GM19025 (cell line): ENCODE data around the gene NR3C2.

Experiments used
- ATAC-seq: cut with Tn5 transposase; IDR thresholded peaks from one replicate; pipeline ENCODE4 v1.9.1; 2021; ENCODE audit warnings: mild to moderate bottlenecking, low read depth, moderate library complexity; ENCODE audit not compliant: unreplicated experiment

NR3C2 gene

DNA sequence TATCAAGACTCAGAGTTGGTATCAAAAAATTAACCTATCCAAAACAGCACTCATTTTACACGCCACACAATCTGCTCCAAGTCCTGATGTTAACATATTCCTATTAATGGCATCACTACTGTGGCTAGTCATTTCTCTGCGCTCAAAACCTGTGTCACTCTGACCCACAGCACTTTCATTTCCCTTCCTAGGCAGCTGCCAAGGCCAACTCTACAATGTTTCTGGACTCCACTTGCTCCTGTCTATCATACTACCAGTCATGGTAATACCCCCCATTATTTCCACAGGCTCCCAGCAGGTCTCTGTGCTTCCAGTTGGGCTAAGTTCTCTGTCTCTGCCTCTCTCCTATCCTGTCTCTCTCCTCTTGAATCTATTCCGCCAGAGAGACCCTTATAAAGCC is 323.6 kb downstream of the NR3C2 start:
- ATAC-seq, result no peak

GRCh38 chr4:148118179-148118578 is 324.0 kb downstream of the NR3C2 start:
- ATAC-seq, result no peak

DNA sequence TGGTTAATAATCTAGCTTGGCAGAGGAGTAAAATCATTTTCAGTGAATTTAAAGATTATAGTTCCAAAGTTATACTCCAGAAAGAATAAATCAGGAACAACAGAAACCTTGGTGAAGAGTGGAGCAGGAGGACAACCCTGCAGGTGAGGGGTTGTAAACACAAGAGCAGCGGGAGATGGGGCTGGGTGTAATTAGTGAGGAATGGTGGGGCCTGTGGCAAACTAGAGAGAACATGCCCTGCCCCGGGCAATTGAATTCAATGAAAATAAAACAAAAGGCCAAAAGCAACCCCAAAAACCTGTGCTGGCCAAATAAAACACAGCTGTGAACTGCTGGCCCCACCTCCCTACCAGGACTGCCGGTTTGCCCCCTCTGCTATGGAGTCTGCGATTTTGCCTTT is 325.2 kb downstream of the NR3C2 start:
- ATAC-seq, result no peak

- ATAC-seq, result no peak
These were observed 325.9 kb downstream of the NR3C2 start for GRCh38 chr4:148116264-148116663.

DNA sequence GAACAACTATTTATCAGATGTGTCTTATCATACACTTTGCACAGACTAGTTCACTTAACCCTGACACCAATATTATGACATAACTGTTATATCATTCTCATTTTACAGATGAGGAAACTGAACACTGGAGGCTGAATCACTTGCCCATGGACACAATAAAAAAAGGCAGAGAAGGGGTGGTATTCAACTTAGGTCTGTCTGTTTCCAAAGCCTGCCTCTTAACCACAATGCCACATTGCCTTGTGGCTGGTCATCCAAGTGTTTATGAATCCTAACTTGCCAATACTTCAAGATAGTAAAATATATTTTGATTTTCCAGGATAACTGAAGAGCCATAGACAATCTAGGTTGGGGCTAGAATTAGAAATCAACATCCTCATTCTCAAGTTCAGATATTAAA is 327.8 kb downstream of the NR3C2 start:
- no peak for ATAC-seq

DNA sequence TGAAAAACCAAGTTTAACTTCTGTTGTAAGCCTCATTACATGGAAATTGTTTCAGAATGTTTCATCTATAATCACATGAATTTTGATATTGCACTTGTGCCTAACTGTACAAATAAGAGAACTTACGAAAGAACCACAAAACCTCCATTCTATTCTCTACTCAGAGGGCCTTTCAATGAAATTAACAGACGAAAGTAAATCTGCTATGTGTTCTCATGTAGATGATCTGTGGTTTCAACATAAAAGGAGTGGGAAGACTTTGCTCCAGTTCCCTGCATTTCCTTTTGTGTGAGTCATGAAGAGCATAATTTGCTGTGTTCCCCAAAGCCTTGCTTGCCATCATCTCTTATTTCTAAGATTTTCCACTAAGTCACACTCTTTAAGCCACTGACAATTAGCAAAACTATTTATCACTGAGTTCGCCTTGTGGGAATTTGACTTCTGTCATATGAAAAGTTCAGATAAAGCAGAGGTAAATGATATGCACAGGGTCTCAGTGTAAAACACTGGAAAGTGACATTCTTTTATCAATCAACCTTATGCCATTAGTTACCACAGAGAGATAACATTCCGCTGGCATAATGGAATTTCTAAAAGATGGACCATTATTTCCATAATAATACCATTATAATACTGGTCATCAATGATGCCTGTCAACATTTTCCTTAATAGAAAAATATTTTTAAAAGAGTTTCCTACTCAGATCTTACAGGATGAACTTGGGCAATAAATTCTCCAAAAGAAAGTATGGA is 329.8 kb downstream of the NR3C2 start:
- no peak for ATAC-seq

DNA sequence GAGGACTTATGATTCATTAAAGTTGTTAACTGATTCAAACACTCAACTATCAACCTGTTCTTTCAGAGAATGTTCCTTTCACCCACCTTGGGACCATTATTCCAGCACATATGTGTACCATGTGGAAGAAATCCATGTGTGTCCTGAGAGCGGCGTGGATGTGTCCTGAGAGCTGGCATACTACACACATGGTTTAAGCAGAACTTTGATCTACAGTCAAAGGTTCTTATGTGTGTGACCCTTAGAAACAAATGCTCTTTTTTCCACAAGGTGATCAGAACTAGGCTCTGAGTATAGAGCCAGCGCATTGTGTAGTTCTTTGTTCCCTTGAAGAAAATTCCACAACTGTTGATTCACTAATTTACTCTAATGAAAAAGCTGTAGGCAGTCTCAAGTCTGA is 332.0 kb downstream of the NR3C2 start:
- ATAC-seq, result no peak

GRCh38 chr4:148109216-148109615 is 333.0 kb downstream of the NR3C2 start:
- no peak for ATAC-seq

DNA sequence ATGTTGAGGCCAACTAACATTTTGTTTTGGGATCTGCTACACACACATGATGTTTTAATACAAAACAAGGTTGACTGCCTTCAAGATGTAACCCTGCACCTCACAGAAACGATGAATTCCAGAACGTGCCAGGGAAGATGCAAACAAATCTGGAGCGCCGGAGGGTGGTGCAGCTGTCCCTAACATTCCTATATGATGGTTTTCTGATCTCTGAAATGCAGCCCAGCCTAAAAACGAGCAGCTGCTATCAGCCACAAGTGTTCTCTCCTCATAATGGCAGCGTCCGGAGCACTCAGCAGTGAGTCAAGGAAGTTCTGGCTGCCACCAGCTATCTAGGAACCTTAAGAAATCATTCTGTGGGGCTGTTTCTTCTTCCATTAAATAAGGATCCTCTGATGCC is 333.4 kb downstream of the NR3C2 start:
- ATAC-seq, result no peak

DNA sequence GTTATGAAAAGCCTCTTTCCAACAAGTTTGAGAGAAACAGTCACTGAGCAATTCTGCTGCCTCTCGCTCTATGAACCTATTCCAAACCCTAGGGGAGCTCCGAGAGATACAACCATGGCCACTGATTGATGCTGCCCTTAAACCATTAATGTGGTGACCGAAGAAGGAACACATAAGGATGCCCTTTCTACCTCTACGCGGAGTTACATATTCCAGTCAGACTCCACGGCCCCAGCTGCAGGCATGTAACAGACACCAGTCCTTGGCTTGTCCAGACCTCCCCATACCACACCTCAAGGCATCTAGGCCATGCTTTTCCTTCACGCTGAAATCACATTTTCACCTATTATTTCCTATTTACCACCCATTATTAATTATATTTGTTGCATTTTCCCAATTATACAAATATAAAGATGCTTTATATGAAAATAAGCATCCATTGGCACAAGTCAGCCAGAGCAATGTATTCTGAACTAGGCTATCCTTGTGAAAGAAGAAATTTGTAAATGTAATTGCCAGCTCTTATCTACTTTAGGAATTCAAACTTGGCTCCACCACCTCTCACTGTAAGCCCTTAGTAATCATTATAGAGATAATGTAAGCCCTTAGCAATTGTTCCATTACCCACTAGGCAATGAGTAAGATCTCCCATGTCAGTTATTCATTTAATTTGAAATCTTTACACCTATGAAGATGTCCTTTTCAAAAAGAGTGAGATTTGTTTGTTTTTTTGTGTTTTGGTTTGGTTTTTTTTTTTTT is 338.4 kb downstream of the NR3C2 start:
- no peak for ATAC-seq

DNA sequence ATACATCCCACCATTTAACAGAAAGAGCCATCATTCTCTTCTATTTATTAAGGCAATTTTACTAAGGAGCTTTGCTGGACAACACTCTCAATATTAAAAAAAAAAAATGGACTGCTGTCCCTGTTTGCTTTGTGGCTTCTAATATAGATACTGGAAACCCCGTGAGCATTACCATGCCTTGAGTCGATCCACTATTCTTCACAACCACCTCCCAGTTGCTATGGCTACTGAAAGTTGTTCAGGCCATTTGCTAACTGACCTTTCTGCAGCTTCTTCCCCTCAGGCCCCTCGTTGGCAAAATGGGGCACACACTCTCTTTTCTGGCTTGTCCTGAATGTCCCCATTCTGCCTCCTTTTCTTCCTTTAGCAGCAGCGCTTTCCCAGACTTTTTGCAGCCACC is 340.4 kb downstream of the NR3C2 start:
- no peak for ATAC-seq

GRCh38 chr4:148101235-148101634 is 341.0 kb downstream of the NR3C2 start:
- ATAC-seq, result no peak

GRCh38 chr4:148097801-148098200 is 344.4 kb downstream of the NR3C2 start:
- no peak for ATAC-seq

- no peak for ATAC-seq
These were observed 346.8 kb downstream of the NR3C2 start for GRCh38 chr4:148095346-148095923.

DNA sequence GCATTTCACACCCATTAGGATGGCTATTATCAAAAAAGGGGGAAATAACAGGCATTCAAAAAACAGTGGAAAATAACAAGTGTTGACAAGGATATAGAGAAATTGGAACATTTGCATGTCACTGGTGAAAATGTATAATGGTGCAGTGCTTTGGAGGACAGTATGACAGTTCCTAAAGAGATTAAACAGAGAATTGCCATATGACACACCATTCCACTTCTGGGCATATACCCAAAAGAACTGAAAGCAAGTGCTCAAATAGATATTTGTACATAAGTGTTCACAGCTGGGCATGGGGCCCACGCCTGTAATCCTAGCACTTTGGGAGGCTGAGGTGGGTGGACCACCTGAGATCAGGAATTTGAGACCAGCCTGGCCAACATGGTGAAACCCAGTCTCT is 348.1 kb downstream of the NR3C2 start:
- ATAC-seq, result no peak

- ATAC-seq, result no peak
These were observed 349.1 kb downstream of the NR3C2 start for GRCh38 chr4:148093065-148093464.

DNA sequence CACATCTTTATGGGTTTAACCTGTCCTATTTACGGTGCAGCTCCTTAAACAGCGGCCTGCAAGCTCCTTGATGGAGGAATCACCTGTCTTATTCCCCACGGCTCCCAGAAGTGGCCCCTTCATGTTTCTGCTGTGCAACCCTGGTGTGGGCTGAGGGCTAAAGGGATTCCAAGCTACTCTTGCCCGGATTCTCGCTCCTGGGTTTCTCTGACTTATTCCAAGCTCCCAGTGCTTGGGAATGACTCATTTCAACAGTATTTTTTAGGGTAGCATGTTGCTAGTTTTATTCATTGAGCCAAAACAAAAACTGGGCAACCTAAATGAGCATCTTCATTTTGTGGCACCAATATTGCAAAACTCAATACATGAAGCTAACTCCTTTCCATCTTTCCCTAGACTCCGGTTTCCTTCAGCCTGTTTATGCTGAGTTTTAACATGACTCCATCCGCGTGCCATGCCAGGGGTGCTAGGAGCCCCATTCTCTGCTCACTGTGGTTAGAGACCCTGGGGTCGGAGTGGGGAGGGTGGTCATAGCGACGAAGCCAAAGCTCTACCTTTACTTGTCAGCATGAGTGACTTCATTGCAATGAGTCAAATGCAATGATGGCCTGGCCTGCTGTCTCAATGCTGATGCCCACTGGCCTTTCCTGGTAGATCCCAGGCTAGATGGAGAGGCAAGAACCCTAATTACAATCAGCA is 349.7 kb downstream of the NR3C2 start:
- no peak for ATAC-seq

DNA sequence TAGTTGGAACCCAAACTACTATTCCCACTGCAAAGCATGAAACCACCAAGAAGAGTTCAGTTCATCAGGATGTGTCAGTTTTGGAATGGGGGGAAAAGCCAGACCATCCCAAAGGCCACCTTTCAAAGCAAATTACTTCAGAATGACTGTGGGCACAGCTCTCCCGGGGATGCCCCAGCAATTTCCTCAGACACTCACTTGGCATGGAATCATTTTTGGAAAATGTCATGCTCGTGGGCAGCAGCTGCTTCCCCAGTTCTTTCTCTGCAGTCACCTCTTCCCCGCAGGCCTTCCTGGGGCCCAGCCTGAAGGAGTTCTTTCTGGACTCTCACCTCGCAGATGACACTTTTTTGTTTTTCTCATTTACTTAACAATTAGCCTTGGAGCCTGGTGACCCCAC is 350.3 kb downstream of the NR3C2 start:
- ATAC-seq, result no peak

- no peak for ATAC-seq
These were observed 351.4 kb downstream of the NR3C2 start for GRCh38 chr4:148090503-148091476.

DNA sequence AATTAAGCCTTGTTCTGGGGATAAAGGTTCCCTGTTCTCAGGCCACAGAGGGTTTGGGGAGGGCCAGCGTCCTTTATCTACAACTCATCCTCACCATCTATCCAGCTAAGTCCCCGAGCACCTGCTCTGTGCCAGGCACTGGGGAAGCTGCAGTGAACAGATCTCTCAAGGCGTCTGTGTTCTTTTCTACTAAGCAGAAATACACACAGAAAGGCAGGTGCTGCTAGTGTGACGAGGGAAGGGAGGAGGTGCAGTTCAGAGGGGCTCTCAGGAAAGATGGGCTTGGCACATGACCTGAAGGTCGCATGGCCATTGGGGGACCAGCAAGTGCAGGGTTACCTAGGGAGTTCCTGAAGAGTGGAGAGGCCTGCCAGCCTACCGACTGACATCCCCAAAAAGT is 352.2 kb downstream of the NR3C2 start:
- no peak for ATAC-seq
